HepG2 (cell line): ENCODE data around the gene MOV10L1. TPM values are rescaled to one million over a fixed set of nuclear protein-coding genes. Genes with fewer than 3 reads are reported as not detected.

Experiments used
- AGO2 ChIP-seq: fragments of 200-400 bp; formaldehyde crosslinking; optimal IDR thresholded peaks from 2 replicates; pipeline ENCODE3; 2017; ENCODE audit warnings: mild to moderate bottlenecking, low read depth, low read length, moderate library complexity
- BRF2 ChIP-seq: sonication (generic); formaldehyde crosslinking; IDR thresholded peaks from 2 replicates; pipeline ENCODE4 v1.8.1; 2022; ENCODE audit warnings: mild to moderate bottlenecking, missing genetic modification reagents
- CCAR2 ChIP-seq: fragments of 200-400 bp; formaldehyde crosslinking; optimal IDR thresholded peaks from 2 replicates; pipeline ENCODE3; 2018; ENCODE audit warnings: low read depth, mild to moderate bottlenecking, low read length, moderate library complexity
- CREBL2 ChIP-seq: sonication (generic); formaldehyde crosslinking; IDR thresholded peaks from 2 replicates; pipeline ENCODE4 v1.8.1; 2023; ENCODE audit warnings: missing genetic modification reagents, mild to moderate bottlenecking, borderline replicate concordance
- ELF4 ChIP-seq: sonication (generic); formaldehyde crosslinking; IDR thresholded peaks from 2 replicates; pipeline ENCODE4 v1.5.0; 2020; ENCODE audit warnings: missing genetic modification reagents, mild to moderate bottlenecking, moderate library complexity, borderline replicate concordance
- EP300 ChIP-seq, 3 experiments: sonication (generic) in 1 of 3; formaldehyde crosslinking in 1 of 3; IDR thresholded peaks; 2 replicates each; pipeline versions ENCODE4 v1.5.1 to v1.6.1; 2011 to 2020; ENCODE audit warnings: low read depth in 2 of 3, low read length in 2 of 3, borderline replicate concordance in 1 of 3, improper control_type of control experiment in 1 of 3, mild to moderate bottlenecking in 1 of 3, missing genetic modification reagents in 1 of 3, moderate library complexity in 1 of 3
- FOXK2 ChIP-seq: fragments of 450-650 bp; IDR thresholded peaks from 2 replicates; pipeline ENCODE4 v1.6.1; 2016
- GABPA ChIP-seq, 2 experiments: IDR thresholded peaks; 2 replicates each; pipeline ENCODE4 v1.6.1; 2011 to 2016; ENCODE audit warnings: low read depth in 2 of 2, low read length in 1 of 2, missing biosample characterization in 1 of 2, missing genetic modification characterization in 1 of 2
- GFI1 ChIP-seq: sonication (generic); formaldehyde crosslinking; IDR thresholded peaks from 2 replicates; pipeline ENCODE4 v1.5.0; 2020; ENCODE audit warnings: missing genetic modification reagents, mild to moderate bottlenecking, borderline replicate concordance
- HBP1 ChIP-seq: IDR thresholded peaks from 2 replicates; pipeline ENCODE4 v1.6.1; 2016; ENCODE audit warnings: low read depth, control low read depth
- HDAC2 ChIP-seq: sonication (generic); formaldehyde crosslinking; IDR thresholded peaks from 2 replicates; pipeline ENCODE4 v1.4.0; 2020; ENCODE audit warnings: missing genetic modification reagents
- IRF9 ChIP-seq: sonication (generic); formaldehyde crosslinking; IDR thresholded peaks from 2 replicates; pipeline ENCODE4 v1.8.0; 2022; ENCODE audit warnings: missing genetic modification reagents, mild to moderate bottlenecking, borderline replicate concordance
- NBN ChIP-seq: fragments of 450-650 bp; conservative IDR thresholded peaks from 2 replicates; pipeline ENCODE4 v1.6.1; 2017
- SETDB1 ChIP-seq: sonication (generic); formaldehyde crosslinking; IDR thresholded peaks from 2 replicates; pipeline ENCODE4 v1.5.1; 2020; ENCODE audit warnings: missing genetic modification reagents, mild to moderate bottlenecking, borderline replicate concordance
- SOX13 ChIP-seq, 3 experiments: fragments of 450-650 bp in 1 of 3; sonication (generic) in 1 of 3; formaldehyde crosslinking in 1 of 3; IDR thresholded peaks in 2 of 3; conservative IDR thresholded peaks in 1 of 3; 2 replicates each; pipeline versions ENCODE4 v1.5.0 to v1.6.1; 2016 to 2020; ENCODE audit warnings: antibody characterized with exemption in 1 of 3, mild to moderate bottlenecking in 1 of 3, missing compliant biosample characterization in 1 of 3, missing genetic modification reagents in 1 of 3, moderate library complexity in 1 of 3
- ZBTB33 ChIP-seq: sonication (generic); formaldehyde crosslinking; IDR thresholded peaks from 2 replicates; pipeline ENCODE4 v1.4.0; 2020; ENCODE audit warnings: missing genetic modification reagents
- ZFY ChIP-seq: sonication (generic); formaldehyde crosslinking; IDR thresholded peaks from 2 replicates; pipeline ENCODE4 v1.4.0; 2020; ENCODE audit warnings: missing genetic modification reagents
- ZNF496 ChIP-seq: sonication (generic); formaldehyde crosslinking; IDR thresholded peaks from 2 replicates; pipeline ENCODE4 v1.8.1; 2023; ENCODE audit warnings: mild to moderate bottlenecking, moderate library complexity, missing genetic modification reagents; ENCODE audit not compliant: insufficient replicate concordance
- ZNF530 ChIP-seq: sonication (generic); formaldehyde crosslinking; IDR thresholded peaks from 2 replicates; pipeline ENCODE4 v1.5.0; 2020; ENCODE audit warnings: low read depth, mild to moderate bottlenecking, missing genetic modification reagents
- ZNF563 ChIP-seq: sonication (generic); formaldehyde crosslinking; IDR thresholded peaks from 2 replicates; pipeline ENCODE4 v1.8.0; 2022; ENCODE audit warnings: mild to moderate bottlenecking, moderate library complexity, missing genetic modification reagents
- ZNF567 ChIP-seq: sonication (generic); formaldehyde crosslinking; IDR thresholded peaks from 2 replicates; pipeline ENCODE4 v1.8.1; 2023; ENCODE audit warnings: mild to moderate bottlenecking, missing genetic modification reagents, borderline replicate concordance
- ZNF589 ChIP-seq: sonication (generic); formaldehyde crosslinking; conservative IDR thresholded peaks from 2 replicates; pipeline ENCODE4 v1.8.0; 2022; ENCODE audit warnings: mild to moderate bottlenecking, moderate library complexity, missing genetic modification reagents
- polyA plus RNA-seq, 8 experiments: library from polyadenylated mRNA; depleted of rRNA in 3 of 8; stranded (reverse) in 7 of 8; unstranded in 1 of 8; fragments of >200 nt; fragmentation: Illumina TruSeq in 4 of 8; extraction: Trizol in 4 of 8; gene quantifications; 2 replicates each; pipeline versions ENCODE4 v1.2.1 to v1.2.3, GENCODE V29; 2011 to 2016; ENCODE audit warnings: low read depth in 4 of 8, missing spikeins in 1 of 8, mixed read lengths in 1 of 8; ENCODE audit not compliant: insufficient read depth in 1 of 8
- total RNA-seq, 5 experiments: library from RNA; depleted of rRNA; stranded (reverse); fragments of >200 nt; fragmentation: Illumina TruSeq; extraction: Trizol; gene quantifications; 2 replicates each; pipeline ENCODE4 v1.2.3, GENCODE V29; 2016; ENCODE audit warnings: low read depth in 1 of 5

MOV10L1 gene
- total and polyA plus RNA-seq, 2 of the 13 experiments (the other 11 are each of a cell fraction or from before 2014, with no cell fraction given), result 0.11 to 0.12 TPM

GRCh38 chr22:50145721-50146438 lies 56.1 kb downstream of the MOV10L1 start (continued):
- no peak for TF ChIP-seq ZNF530 (CRISPR knock-in tag)
- no peak for TF ChIP-seq FOXK2
- TF ChIP-seq ELF4 (CRISPR knock-in tag), result no peak
- no peak for TF ChIP-seq GABPA (IDR thresholded peaks at IDR 0.05; ENCODE audit: low read depth, low read length)
- TF ChIP-seq GABPA (CRISPR knock-in tag; IDR thresholded peaks at IDR 0.05; ENCODE audit: low read depth), result no peak
- peak; percentile 40; the same call in 1 of the 2 replicates for TF ChIP-seq HDAC2
- no peak for TF ChIP-seq CREBL2 (CRISPR knock-in tag)
- TF ChIP-seq CCAR2, result no peak
- peak; percentile 57; the same call in 1 of the 2 replicates for TF ChIP-seq ZNF563
- TF ChIP-seq AGO2, result no peak
- TF ChIP-seq ZBTB33 (CRISPR knock-in tag), result no peak
- no peak; the same call in 1 of the 2 replicates for TF ChIP-seq ZNF567 (CRISPR knock-in tag)
- 0 out of 2 replicates have a peak, but pooled peaks have one; percentile 59 for TF ChIP-seq ZNF589 (CRISPR knock-in tag)
- peak; percentile 54; the same call in 1 of the 2 replicates for TF ChIP-seq IRF9 (CRISPR knock-in tag)
- TF ChIP-seq EP300 (IDR thresholded peaks at IDR 0.05; ENCODE audit: low read depth in 2 of 2, low read length in 2 of 2), result no peak
- no peak for TF ChIP-seq EP300 (CRISPR knock-in tag; IDR thresholded peaks at IDR 0.05; ENCODE audit: borderline replicate concordance)
- TF ChIP-seq ZNF496 (CRISPR knock-in tag), result no peak
- TF ChIP-seq BRF2 (CRISPR knock-in tag), result no peak
- no peak for TF ChIP-seq HBP1
- peak; percentile 54; the same call in 1 of the 2 replicates for TF ChIP-seq ZFY (CRISPR knock-in tag)
- no peak for TF ChIP-seq SOX13 (IDR thresholded peaks at IDR 0.05)
- TF ChIP-seq SOX13 (CRISPR knock-in tag; conservative IDR thresholded peaks at IDR 0.05 in 1 of 2, IDR thresholded peaks at IDR 0.05 in 1 of 2), result no peak
- no peak for TF ChIP-seq SETDB1
- no peak for TF ChIP-seq GFI1 (CRISPR knock-in tag)
- no peak for TF ChIP-seq NBN
